GM19452 (cell line): ENCODE data around the gene VTA1.
A peak's percentile ranks its signal among the peaks of the same experiment; 100 is the strongest.
"Not testable (repeated sequence)": the region's sequence is repeated elsewhere in the genome, so short reads cannot be mapped to it uniquely, and the experiment has no call there.

Source experiments
- ATAC-seq: cut with Tn5 transposase; IDR thresholded peaks from one replicate; pipeline ENCODE4 v1.9.1; 2021; ENCODE audit not compliant: unreplicated experiment

The VTA1 gene

DNA sequence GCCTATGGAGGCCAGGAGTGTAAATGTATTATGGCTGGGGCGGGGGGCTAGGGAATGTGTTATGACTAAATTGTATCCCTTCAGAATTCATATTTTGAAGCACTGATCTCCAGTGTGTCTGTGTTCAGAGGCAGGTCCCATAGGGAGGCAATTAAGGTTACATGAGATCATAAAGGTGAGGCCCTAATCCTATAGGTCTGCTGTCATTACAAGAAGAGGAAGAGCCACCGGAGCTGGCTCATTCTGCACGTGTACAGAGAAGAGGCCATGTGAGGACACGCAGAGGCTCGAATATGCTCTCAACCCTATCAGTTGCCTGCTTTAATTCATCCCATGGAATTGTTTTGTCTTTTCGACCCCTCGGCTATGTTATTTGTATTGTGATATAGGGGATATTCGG, 76.9 kb downstream of the VTA1 start:
- no peak for ATAC-seq

DNA sequence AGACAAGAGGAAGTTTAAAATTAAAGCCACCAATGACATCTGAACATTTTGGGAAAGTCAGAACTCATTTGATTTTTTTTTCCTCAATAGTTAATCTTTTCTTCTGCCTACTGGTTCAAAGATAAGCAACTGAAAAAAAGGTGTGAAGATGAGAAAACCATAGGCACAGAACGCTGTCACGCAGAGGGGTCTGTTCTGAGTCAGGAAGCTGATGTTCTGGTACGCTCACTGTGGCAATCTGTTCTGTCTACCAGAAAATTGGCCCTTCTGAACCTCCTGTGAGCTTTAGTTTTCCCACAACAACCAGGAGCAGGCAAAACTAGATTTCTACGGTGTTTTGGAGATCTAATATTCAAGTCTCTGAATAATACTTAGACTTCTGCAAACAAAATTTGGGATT, 78.1 kb downstream of the VTA1 start:
- no peak for ATAC-seq

DNA sequence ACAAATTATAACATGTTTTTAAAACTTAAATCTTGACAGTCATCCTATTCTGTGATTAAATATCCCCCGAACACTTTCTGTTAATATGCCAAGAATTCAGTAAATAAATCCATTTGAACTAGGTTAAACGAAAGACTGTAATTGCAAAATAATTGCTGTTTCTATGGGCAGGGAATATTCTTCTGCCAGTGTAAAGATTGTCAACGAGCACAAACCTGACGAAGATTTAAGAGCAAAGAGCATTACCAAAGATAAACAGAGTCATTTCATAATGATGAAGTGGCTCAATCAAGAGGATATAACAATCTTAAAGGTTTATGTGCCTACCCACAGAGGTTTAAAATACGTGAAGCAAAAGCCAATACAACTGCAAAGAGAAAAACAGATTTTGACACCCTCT, 78.5 kb downstream of the VTA1 start:
- no peak for ATAC-seq

DNA sequence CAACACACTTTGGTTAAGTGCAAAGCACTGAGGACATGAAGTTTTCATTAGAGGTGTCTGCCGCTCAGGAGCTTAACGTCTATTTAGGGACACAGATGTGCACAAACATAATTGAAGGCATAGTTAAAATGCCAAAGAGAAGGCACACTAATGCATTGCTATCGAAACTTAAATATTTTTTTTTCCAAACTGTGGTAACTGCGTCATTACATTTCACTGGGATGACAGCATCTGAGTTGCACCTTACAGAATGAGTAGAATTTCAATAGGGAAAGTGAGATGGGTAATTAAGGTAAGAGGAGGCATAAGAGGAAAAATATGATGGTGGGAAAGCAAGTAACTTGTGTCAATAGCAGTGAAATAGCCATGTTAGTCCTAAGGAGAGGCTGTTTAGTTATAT, 79.7 kb downstream of the VTA1 start:
- ATAC-seq = no peak

DNA sequence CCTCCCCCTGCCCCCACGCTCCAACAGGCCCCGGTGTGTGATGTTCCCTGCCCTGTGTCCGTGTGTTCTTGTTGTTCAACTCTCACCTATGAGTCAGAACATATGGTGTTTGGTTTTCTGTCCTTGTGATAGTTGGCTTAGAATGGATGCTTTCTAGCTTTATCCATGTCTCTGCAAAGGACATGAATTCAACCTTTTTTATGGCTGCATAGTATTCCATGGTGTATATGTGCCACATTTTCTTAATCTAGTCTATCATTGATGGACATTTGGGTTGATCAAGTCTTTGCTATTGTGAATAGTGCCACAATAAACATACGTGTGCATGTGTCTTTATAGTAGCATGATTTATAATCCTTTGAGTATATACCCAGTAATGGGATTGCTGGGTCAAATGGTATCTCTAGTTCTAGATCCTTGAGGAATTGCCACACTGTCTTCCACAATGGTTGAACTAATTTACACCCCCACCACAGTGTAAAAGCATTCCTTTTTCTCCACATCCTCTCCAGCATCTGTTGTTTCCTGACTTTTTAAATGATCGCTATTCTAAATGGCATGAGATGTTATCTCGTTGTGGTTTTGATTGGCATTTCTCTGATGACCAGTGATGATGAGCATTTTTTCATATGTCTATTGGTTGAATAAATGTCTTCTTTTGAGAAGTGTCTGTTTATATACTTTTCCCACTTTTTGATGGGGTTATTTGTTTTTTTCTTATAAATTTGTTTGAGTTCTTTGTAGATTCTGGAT, 82.6 kb downstream of the VTA1 start:
- not testable (repeated sequence) for ATAC-seq

DNA sequence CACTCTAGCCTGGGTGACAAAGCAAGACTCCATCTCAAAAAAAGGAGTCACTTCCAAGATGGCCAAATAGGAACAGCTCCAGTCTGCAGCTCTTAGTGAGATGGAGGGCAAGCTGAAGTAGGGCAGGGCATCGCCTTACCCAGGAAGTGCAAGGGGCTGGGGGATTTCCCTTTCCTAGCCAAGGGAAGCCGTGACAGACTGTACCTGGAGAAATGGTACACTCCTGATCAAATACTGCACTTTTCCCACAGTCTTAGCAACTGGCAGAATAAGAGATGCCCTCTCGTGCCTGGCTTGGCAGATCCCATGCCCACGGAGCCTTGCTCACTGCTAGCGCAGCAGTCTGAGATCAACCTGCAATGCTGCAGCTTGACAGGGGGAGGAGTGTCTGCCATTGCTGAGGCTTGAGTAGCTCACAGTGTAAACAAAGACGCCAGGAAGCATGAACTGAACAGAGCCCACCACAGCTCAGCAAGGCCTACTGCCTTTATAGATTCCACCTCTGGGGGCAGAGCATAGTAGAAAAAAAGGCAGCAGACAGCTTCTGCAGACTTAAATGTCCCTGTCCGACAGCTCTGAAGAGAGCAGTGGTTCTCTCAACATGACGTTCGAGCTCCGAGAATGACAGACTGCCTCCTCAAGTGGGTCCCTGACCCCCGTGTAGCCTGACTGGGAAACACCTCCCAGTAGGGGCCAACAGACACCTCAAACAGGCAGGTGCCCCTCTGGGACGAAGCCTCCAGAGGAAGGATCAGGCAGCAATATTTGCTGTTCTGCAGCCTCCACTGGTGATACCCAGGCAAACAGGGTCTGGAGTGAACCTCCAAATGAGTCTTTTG, 85.4 kb downstream of the VTA1 start:
- ATAC-seq = not testable (repeated sequence)

DNA sequence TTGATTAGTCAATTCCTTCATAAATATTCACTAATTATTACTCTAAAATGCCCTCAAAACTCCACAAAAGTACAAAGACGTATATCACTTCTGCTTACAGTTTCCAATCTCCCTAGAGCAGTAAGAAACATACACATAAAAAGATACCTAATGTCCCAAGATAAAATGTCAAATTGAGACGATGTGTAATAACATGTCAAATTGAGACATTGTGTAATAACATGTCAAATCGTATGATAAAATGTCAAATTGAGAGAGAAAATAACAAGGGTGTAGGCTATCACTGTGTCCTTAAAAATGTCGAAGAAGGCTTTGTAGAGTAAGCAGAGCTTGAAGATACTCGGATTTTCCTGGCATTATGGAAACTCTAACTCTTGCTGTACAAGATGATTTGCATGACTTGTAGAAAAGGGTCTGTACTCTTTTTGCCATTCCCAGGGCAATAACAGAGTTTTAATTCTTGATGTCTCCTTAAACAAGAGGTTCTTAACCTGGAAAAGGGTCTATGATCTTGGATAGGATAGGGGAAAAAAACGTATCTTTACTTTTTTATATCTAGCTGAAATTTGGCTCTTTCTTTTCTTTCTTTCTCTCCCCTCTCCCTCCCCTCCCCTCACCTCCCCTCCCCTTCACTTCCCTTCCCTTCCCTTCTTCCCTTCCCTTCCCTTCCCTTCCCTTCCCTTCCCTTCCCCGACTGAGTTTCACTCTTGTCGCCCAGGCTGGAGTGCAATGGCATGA, 87.1 kb downstream of the VTA1 start:
- ATAC-seq = no peak

DNA sequence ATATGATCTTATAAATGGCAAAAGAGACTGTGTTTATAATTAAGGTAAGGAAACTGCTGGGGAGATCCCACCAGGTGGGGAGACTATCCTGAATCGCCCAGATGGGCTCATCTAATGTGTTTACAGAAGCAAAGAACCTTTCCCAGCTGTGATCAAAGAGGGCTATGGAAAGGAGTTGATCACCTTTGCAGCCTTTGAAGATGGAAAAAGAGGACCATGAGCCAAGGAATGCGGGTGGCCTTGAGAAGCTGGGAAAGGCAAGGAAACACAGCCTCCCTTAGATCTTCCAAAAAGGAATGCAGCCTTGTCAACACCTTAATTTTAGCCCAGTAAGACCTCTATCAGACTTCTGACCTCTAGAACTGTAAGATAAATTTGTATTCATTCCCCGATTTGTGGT, 88.2 kb downstream of the VTA1 start:
- ATAC-seq = no peak

DNA sequence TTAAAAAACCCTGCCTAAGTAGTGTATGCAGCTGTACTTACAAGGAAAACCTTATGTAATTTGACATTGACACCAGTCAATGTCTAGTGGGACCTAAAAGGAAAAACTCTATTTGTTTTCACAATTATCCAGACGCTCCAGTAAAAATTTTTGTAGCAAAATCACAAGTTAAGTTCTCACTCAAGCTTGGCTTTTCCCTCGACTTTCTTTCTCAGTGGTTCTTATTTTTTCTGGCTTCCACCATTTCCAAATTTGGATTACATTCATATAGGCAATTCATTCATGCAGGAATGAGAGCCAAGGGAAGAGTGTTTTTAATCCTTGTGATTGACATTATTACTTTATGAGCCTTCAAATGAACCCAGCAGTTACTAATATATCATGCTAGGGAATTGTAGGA, 88.7 kb downstream of the VTA1 start:
- ATAC-seq = no peak

DNA sequence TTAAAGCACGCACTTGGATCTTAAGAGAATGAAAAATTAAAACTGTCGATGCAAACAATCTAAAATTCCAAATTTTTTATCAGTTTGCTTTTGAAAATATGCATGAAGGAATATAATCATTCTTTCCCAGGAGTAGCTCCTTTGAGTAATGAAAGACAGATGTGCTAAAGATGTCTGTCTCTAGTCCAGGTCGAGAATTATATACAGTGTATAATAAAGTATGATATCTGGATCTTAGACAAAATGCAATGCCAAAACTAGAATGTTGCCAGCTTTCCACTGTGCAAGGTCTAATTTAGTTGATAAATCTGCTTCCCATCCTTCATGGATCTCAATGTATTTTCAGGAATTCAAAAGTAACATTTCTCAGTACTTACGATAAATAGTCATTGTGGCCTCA, 89.6 kb downstream of the VTA1 start:
- no peak for ATAC-seq

DNA sequence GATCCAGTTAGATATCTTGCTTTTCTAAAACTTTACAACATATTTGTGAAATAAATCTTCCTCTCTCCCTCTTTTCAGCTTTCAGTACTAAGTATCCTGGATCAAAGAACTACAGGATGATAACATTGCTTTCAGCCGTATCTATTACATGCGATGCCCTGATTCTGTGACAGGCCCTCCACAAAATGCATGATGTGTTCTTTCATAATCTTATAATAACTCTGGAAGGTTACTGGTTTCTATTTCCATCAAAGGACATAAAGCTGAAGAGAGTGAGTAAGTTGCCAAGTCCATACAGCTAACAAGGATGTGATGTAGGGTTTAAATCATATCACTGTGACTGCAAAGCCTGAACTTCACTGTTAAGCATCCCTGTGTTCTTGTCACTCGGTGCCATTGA, 91.8 kb downstream of the VTA1 start:
- no peak for ATAC-seq

DNA sequence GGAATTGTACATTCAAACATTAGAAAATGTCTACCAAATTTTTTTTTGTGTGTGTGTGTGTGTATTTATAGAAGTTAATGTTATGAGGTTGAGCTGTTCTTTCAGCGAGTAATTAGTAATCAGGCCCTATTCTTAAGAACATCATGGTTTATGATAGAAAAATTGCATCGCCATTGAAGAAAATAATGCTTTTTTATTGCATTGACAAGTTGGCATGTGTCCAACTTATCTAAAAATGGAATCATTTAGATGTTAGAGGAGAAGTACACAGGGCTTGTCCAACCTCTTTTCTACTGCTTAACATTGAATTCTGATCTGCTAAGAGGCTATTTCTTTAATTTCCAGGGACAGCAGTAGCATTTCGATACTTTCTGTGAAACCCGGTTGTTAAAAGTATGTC, 93.1 kb downstream of the VTA1 start:
- no peak for ATAC-seq

DNA sequence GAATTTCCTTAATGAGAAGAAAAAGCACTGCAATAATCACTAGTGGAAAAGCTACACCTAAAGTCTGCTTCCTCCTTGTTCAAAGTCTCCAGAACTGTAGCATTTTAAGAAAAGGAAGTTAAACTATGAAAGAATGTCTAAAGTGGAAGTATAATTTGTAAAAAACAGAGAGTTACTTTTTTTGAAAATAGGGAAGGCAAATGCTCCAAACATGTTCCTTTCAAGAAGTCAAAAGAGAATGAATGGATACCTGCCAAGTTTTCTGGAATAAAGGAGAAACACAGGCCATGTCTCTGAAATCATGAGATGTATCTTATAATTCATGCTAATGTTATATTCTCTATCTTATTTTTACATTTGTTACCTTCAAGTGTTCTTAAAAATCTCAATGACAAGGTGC, 94.0 kb downstream of the VTA1 start:
- no peak for ATAC-seq

DNA sequence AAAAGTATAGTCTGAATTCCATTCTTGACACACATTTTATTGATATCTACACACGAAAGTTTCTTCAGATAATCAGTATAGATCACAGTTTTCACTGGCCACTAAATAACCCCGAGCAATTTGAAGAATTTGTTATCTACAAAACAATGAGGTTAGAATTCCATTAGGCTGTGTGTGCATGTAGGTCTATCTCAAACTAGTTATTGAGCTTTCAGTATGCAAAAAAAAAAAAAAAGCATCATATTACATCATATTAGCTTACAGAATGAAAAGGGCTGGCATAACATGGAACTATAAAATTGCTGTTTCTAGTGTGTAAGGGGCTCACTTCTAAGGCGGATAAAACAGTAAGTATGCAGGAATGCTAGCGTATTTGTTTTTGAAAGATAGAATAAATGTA, 95.2 kb downstream of the VTA1 start:
- no peak for ATAC-seq

DNA sequence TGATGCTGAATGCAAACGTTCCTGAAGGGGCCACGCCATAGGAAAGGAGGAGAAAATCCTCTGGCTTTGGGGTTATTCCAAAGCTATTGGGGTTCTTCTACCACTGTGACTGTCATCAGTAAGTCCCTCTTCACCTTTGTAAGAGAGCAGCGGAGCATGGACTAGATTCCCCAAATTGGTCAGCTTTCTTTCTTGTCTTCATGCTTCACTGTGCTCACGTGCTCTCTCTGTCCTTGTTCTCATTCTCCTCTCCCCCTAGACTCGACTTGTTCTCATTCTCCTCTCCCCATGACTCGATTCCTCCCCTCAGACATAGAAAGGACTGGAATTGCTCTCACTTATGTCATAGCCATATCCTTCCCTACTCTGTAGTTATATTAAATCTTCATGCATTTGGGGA, 99.9 kb downstream of the VTA1 start:
- ATAC-seq = peak; percentile 63

DNA sequence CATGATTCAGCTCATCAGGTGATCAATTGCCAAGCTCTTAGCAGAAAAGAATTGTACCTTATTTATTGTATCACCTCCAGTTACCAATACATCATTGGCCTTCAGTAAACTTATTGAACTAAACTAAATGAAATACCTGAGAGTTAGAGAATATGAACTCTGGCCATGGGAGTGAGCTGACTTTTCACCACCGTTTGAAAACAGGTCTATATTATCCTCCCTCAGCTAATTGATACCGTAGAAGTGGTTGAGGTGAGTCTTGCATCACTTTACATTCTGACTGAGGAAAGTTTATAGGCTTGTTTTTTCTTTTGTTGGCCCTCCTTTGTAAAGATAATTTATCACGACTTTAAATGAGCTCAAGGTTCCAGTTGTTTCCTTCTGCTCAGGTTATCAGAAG, 102.2 kb downstream of the VTA1 start:
- no peak for ATAC-seq

DNA sequence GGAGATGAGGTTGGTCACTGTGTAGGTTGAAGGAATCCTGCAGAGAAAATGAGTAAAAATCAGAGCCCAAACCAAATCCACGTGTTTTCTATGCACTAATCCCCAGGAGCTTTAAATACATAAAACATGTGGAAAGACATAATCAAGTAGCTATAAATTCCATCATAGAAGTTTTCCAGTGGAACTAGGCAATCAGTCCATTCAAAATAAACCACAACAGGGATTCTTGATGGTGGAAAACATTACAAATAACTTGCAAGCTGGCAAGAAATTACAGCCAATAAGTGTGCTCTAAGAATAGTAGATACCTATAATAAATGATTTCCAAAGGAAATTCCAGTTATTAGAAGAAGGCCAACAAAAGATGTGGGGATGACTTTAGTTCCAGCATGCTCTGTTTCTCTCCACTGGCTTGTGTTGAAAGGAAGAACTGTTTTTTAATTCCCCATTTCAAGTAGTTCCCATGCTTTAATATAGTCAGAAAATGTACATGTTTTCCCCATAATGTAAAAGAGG, 104.9 kb downstream of the VTA1 start:
- ATAC-seq = no peak

DNA sequence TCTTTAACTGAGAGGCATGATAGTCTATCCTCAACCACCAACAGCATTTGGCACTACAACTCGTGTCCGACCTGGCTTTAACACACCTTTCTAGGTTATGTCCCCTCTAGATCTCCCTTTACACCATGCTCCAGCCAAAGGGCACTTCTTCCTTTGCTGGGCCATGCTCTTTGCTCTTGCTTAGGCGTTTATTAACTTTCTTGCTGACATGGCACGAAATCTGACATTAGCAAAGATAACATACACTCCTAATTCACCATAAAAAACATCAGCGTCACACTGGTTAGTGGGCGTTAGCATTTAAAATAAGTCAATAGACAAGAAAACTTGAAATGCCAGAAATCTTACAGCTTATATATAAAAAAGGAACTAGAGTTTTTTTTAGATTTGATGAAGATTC, 107.5 kb downstream of the VTA1 start:
- no peak for ATAC-seq

DNA sequence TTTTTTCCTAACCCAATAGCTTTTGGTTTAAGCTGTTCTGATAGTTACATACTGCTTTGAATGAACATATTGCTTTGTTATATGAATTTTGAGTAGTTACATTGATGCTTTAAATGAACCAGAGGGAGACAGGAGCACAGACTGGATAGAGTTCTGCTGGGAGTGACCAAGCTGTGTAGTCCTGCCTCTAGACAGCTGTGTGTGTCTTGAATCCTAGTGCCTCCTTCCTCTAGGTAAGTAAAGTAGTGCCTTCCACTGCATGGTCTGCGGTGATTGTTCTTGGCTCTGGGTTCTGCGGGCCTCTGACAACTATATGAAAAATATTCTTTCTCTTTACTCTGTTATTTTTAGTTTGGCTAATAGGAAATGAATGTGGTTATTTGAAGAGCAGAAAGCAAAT, 108.7 kb downstream of the VTA1 start:
- no peak for ATAC-seq

DNA sequence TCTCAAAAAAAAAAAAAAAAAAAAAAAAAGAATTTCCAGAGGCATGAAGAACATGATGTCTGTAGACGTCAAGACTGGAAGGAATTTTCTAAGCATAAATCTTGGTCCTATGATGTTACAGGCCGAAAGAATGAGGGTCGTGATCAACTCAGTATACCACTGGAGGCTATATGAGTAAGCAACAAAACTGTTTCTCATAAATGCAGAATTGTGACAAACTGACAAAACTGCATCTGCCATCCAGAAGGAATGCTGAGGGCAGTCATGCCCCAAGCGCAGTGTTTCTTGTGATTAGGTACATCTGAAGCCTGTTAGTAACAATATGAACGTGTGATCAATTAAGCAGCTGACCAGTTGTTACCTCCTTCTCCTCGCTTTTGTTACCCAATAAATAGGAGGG, 111.2 kb downstream of the VTA1 start:
- ATAC-seq = no peak

DNA sequence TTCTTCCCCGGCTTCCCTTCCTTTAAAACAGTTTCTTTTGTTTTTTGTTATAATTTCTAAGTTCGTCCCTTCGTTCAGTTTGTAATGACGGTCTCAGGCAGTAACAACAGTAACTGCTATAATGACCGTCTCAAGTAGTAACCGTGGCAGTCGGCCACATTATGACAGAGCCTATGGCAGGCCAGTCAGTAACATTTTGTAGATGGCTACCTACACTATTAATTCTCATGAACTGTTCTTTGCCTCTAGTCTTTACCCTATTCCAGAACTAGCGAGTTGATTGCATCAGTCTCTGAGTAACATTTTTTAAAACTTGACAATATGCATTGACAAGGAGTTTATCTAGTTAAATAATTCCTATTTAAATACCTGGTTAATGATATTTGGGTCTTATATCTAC, 111.7 kb downstream of the VTA1 start:
- ATAC-seq = no peak

DNA sequence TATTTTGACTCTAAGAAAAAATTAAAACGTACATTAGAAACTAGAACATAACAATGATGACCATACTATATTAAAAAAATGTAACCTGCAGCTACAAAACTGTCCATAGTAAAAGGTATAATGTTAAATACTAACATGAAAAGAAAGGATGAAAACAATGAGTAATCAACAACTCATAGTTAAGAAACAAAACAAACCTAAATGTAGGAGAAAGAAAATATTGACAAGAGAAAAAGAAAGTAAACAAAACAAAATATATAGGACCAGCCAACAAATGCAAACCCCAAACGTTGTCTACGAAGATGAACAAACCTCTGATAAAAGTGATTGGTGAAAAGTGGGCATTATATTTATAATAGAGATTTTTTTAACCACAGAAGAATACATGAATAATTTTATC, 113.7 kb downstream of the VTA1 start:
- ATAC-seq = no peak
